Endothelial cell of umbilical vein (primary cell): Measurements from ENCODE around the gene WDR82. TPM values are rescaled to one million over a fixed set of nuclear protein-coding genes. Genes with fewer than 3 reads are reported as not detected.

Experiments
- BruUV-seq: library from RNA; stranded (reverse); fragments of 400-500 nt; replicated peaks from 2 replicates; lab custom pipeline; 2021; lab: Mats Ljungman, UMichigan
- CTCF ChIA-PET: fragments of 300-600, 350-600 bp; sonication (Branson Sonifier 250); formaldehyde crosslinking; loops from one replicate; lab custom pipeline; 2021; ENCODE audit warnings: antibody characterized with exemption, inconsistent platforms; lab: Charles Lee
- POLR2A ChIA-PET: fragments of 300-600, 350-600 bp; sonication (Branson Sonifier 250); formaldehyde crosslinking; loops from one replicate; lab custom pipeline; 2021; ENCODE audit warnings: antibody characterized with exemption, inconsistent platforms; lab: Charles Lee
- DNase-seq: peaks from one replicate; pipeline ENCODE4 v3.0.0-alpha.2; 2011; ENCODE audit warnings: low read depth, low spot score
- FAIRE-seq: peaks from 2 replicates; lab custom pipeline; 2011; peaks lifted over from hg19 to GRCh38; lab: Jason Lieb, UNC
- H2AFZ ChIP-seq: 2 replicates; pipeline ENCODE4 v1.6.0; 2012; ENCODE audit warnings: low read depth, low read length, control low read depth, inconsistent platforms
- H3K27ac ChIP-seq: 2 replicates; pipeline ENCODE4 v1.5.1; 2011; ENCODE audit warnings: low read depth, mild to moderate bottlenecking, control low read depth, low read length, moderate library complexity; ENCODE audit not compliant: insufficient read depth
- H3K27me3 ChIP-seq, 2 experiments: 2 replicates each; pipeline versions ENCODE4 v1.6.0 to v1.6.1; 2011; ENCODE audit warnings: low read length in 2 of 2, mixed read lengths in 1 of 2; ENCODE audit not compliant: control insufficient read depth in 2 of 2, insufficient read depth in 2 of 2
- H3K36me3 ChIP-seq, 2 experiments: 2 replicates in 1 of 2; 3 replicates in 1 of 2; pipeline ENCODE4 v1.5.1; 2011; ENCODE audit warnings: low read length in 2 of 2, mild to moderate bottlenecking in 1 of 2, moderate library complexity in 1 of 2; ENCODE audit not compliant: control insufficient read depth in 2 of 2, insufficient read depth in 2 of 2; ENCODE audit errors: extremely low read depth in 1 of 2
- H3K4me1 ChIP-seq: 3 replicates; pipeline ENCODE4 v1.5.1; 2011; ENCODE audit warnings: mild to moderate bottlenecking, low read length; ENCODE audit not compliant: control insufficient read depth, insufficient read depth; ENCODE audit errors: extremely low read depth
- H3K4me2 ChIP-seq: 2 replicates; pipeline ENCODE4 v1.6.1; 2011; ENCODE audit warnings: low read length, control low read depth, mixed read lengths; ENCODE audit not compliant: insufficient read depth
- H3K4me3 ChIP-seq, 3 experiments: fragments of 200-600 bp in 1 of 3; sonication (generic), shearing (Covaris generic) in 1 of 3; replicated peaks in 1 of 3; 2 replicates each; pipeline ENCODE4 v1.5.1; 2011 to 2016; ENCODE audit warnings: control low read depth in 3 of 3, low read length in 3 of 3, mild to moderate bottlenecking in 2 of 3, inconsistent platforms in 1 of 3, low read depth in 1 of 3, moderate library complexity in 1 of 3; ENCODE audit not compliant: insufficient read depth in 1 of 3
- H3K79me2 ChIP-seq: 2 replicates; pipeline ENCODE4 v1.6.0; 2012; ENCODE audit warnings: low read length, inconsistent platforms; ENCODE audit not compliant: control insufficient read depth, insufficient read depth
- H3K9ac ChIP-seq: replicated peaks from 2 replicates; pipeline ENCODE3; 2011; ENCODE audit warnings: low read length, control low read depth; ENCODE audit not compliant: insufficient read depth; ENCODE audit errors: extremely low read depth
- H3K9me1 ChIP-seq: replicated peaks from 3 replicates; pipeline ENCODE4 v1.6.0; 2011; ENCODE audit warnings: mild to moderate bottlenecking, low read length; ENCODE audit not compliant: control insufficient read depth, insufficient read depth; ENCODE audit errors: extremely low read depth
- H3K9me3 ChIP-seq: replicated peaks from 2 replicates; pipeline ENCODE4 v1.5.1; 2012; ENCODE audit warnings: low read length, inconsistent platforms; ENCODE audit not compliant: control insufficient read depth, insufficient read depth
- H4K20me1 ChIP-seq: replicated peaks from 2 replicates; pipeline ENCODE3; 2011; ENCODE audit warnings: mild to moderate bottlenecking, low read length; ENCODE audit not compliant: control insufficient read depth, insufficient read depth; ENCODE audit errors: extremely low read depth
- CTCF ChIP-seq, 2 donors: IDR thresholded peaks; 1 replicate in 1 of 2; 2 replicates in 1 of 2; pipeline ENCODE4 v1.5.1; 2011; ENCODE audit warnings: low read length in 2 of 2, mild to moderate bottlenecking in 2 of 2, moderate library complexity in 2 of 2, control low read depth in 1 of 2, inconsistent platforms in 1 of 2, low read depth in 1 of 2; ENCODE audit not compliant: insufficient read depth in 1 of 2; ENCODE audit errors: extremely low read depth in 1 of 2
- EZH2 ChIP-seq: IDR thresholded peaks from 2 replicates; pipeline ENCODE4 v1.6.1; 2012; ENCODE audit warnings: borderline replicate concordance, low read depth, mild to moderate bottlenecking, moderate library complexity, low read length, inconsistent platforms; ENCODE audit not compliant: severe bottlenecking
- FOS ChIP-seq: IDR thresholded peaks from 2 replicates; pipeline ENCODE4 v1.6.1; 2011; ENCODE audit warnings: mild to moderate bottlenecking, low read length, moderate library complexity, borderline replicate concordance; ENCODE audit not compliant: insufficient read depth
- GATA2 ChIP-seq: IDR thresholded peaks from 2 replicates; pipeline ENCODE4 v1.7.0; 2011; ENCODE audit warnings: low read depth, mild to moderate bottlenecking, moderate library complexity, mixed read lengths, low read length; ENCODE audit not compliant: insufficient read length, insufficient read depth
- JUN ChIP-seq: IDR thresholded peaks from 2 replicates; pipeline ENCODE4 v1.6.1; 2011; ENCODE audit warnings: borderline replicate concordance, low read depth; ENCODE audit not compliant: insufficient read length, insufficient read depth
- MAX ChIP-seq: IDR thresholded peaks from 2 replicates; pipeline ENCODE4 v1.6.1; 2011; ENCODE audit not compliant: insufficient read depth, insufficient read length
- MYC ChIP-seq: IDR thresholded peaks from one replicate; pipeline ENCODE4 v1.6.1; 2011; ENCODE audit warnings: mild to moderate bottlenecking, low read depth, low read length
- POLR2A ChIP-seq: IDR thresholded peaks from 2 replicates; pipeline ENCODE4 v1.6.1; 2012; ENCODE audit warnings: low read depth, mild to moderate bottlenecking, control low read depth, low read length
- POLR2AphosphoS5 ChIP-seq: IDR thresholded peaks from 2 replicates; pipeline ENCODE4 v1.6.1; 2012; ENCODE audit warnings: low read depth, mild to moderate bottlenecking, control low read depth, low read length, moderate library complexity; ENCODE audit not compliant: insufficient read depth
- dilution Hi-C: fragments of 300-500 bp; cut with MboI; formaldehyde crosslinking; loops from one replicate; pipeline ENCODE4 v1.15.0; 2019; ENCODE audit warnings: low sequenced_read_pairs; ENCODE audit not compliant: extremely low pct_ligation_motif_present
- intact Hi-C: fragments of 100-400 bp; cut with micrococcal nuclease; formaldehyde crosslinking; loops from one replicate; pipeline ENCODE4 v1.10.0; 2022
- polyA plus RNA-seq, 4 experiments: library from polyadenylated mRNA; depleted of rRNA in 3 of 4; stranded (reverse) in 3 of 4; unstranded in 1 of 4; fragments of >200 nt; gene quantifications; 2 replicates each; pipeline versions ENCODE4 v1.2.1 to v1.2.3, GENCODE V29; 2011 to 2012; ENCODE audit warnings: missing spikeins in 1 of 4
- total RNA-seq: library from RNA; stranded (reverse); gene quantifications from 2 replicates; pipeline ENCODE4 v1.2.3, GENCODE V29; 2021

WDR82 gene
- total and polyA plus RNA-seq, 2 donors (not counting 3 experiments of a cell fraction or from before 2014, with no cell fraction given), result 39.9 to 71.3 TPM

- H3K4me3 ChIP-seq, result no peak overlapping the region
- no peak overlapping the region for H3K27ac ChIP-seq
- H3K9ac ChIP-seq, result no peak overlapping the region
- no peaks in the 10 kb centered on the region for H3K79me2 ChIP-seq
- BruUV-seq, result no TSS peak
- H2AFZ ChIP-seq, result no peak overlapping the region
- H3K4me2 ChIP-seq, result no peak overlapping the region
- H3K36me3 ChIP-seq, result no peaks in the 10 kb centered on the region
- ChIA-PET CTCF (no interaction called here), POLR2A (no interaction called here)
- H3K27me3 ChIP-seq, result no peaks in the 10 kb centered on the region
- intact Hi-C loops (no loop called here), dilution Hi-C loops (no loop called here)
- no peak for DNase-seq
- no peak for TF ChIP-seq EZH2
- TF ChIP-seq MYC, result no peak
- TF ChIP-seq POLR2AphosphoS5, result no peak
- no peak for TF ChIP-seq JUN
- TF ChIP-seq POLR2A, result no peak
- TF ChIP-seq FOS, result no peak
- no peak for TF ChIP-seq MAX
- no peak for TF ChIP-seq CTCF (IDR thresholded peaks at IDR 0.05; ENCODE audit: extremely low read depth in 1 of 2, insufficient read depth in 1 of 2, low read depth in 1 of 2, low read length in 2 of 2)
- no peak for TF ChIP-seq GATA2
- FAIRE-seq, result no peak
- H3K4me1 ChIP-seq, result peaks cover 2% of the 10 kb centered on the region
- no peaks in the 10 kb centered on the region for H4K20me1 ChIP-seq
- H3K9me3 ChIP-seq, result no peaks in the 10 kb centered on the region
- no peaks in the 10 kb centered on the region for H3K9me1 ChIP-seq
Observed at GRCh38 chr3:52308308-52308707, 29.9 kb upstream of the WDR82 start.
